WTC11 (cell line): ENCODE results near the gene DNAH11. TPM values are rescaled to one million over a fixed set of nuclear protein-coding genes. Genes with fewer than 3 reads are reported as not detected.

Source experiments
- ATAC-seq: fragments of 200-7000 bp; cut with Tn5 transposase; 2 replicates; pipeline ENCODE4 v1.10.0; 2021; ENCODE audit warnings: mild to moderate bottlenecking, moderate library complexity
- CTCF ChIA-PET: fragments of 300-600 bp; sonication (Branson Sonifier 250); formaldehyde crosslinking; loops from one replicate; lab custom pipeline; 2021; ENCODE audit warnings: antibody characterized with exemption; lab: Charles Lee
- POLR2A ChIA-PET: fragments of 350-600 bp; sonication (Branson Sonifier 250); formaldehyde crosslinking; loops from one replicate; lab custom pipeline; 2021; ENCODE audit warnings: antibody characterized with exemption; lab: Charles Lee
- DNase-seq: peaks from one replicate; pipeline ENCODE4 v3.0.0; 2021; ENCODE audit warnings: low spot score
- H3K27ac Mint-ChIP-seq: 2 replicates; pipeline ENCODE4 v1.8.0; 2021; ENCODE audit warnings: mixed read lengths
- H3K27me3 Mint-ChIP-seq: 2 replicates; pipeline ENCODE4 v1.8.0; 2021; ENCODE audit warnings: low read depth, mild to moderate bottlenecking, moderate library complexity, mixed read lengths
- H3K36me3 Mint-ChIP-seq: 2 replicates; pipeline ENCODE4 v1.8.0; 2021; ENCODE audit warnings: mixed read lengths
- H3K4me1 Mint-ChIP-seq: 2 replicates; pipeline ENCODE4 v1.8.0; 2022; ENCODE audit warnings: mixed read lengths
- H3K4me3 Mint-ChIP-seq: 2 replicates; pipeline ENCODE4 v1.8.0; 2021; ENCODE audit warnings: mild to moderate bottlenecking, moderate library complexity, mixed read lengths
- H3K9me3 Mint-ChIP-seq: 2 replicates; pipeline ENCODE4 v1.8.0; 2021; ENCODE audit warnings: mixed read lengths
- CBFB ChIP-seq: sonication (generic); formaldehyde crosslinking; IDR thresholded peaks from 2 replicates; pipeline ENCODE4 v1.8.1; 2022; ENCODE audit warnings: mild to moderate bottlenecking, low read depth, missing genetic modification reagents
- FOXK1 ChIP-seq: sonication (generic); formaldehyde crosslinking; IDR thresholded peaks from 2 replicates; pipeline ENCODE4 v1.8.0; 2022; ENCODE audit warnings: mild to moderate bottlenecking, moderate library complexity, missing genetic modification reagents
- GABPB1 ChIP-seq: sonication (generic); formaldehyde crosslinking; IDR thresholded peaks from 2 replicates; pipeline ENCODE4 v1.8.1; 2023; ENCODE audit warnings: mild to moderate bottlenecking, missing genetic modification reagents
- NFATC4 ChIP-seq: fragments of 250-450 bp; sonication (Bioruptor Pico); IDR thresholded peaks from 2 replicates; pipeline ENCODE4 v1.9.0; 2021; ENCODE audit warnings: mild to moderate bottlenecking
- NFYB ChIP-seq: sonication (generic); formaldehyde crosslinking; conservative IDR thresholded peaks from 2 replicates; pipeline ENCODE4 v1.8.0; 2022; ENCODE audit warnings: low read depth, missing genetic modification reagents
- NR2C2 ChIP-seq: sonication (generic); formaldehyde crosslinking; IDR thresholded peaks from 2 replicates; pipeline ENCODE4 v1.8.0; 2022; ENCODE audit warnings: mild to moderate bottlenecking, missing genetic modification reagents
- NR3C1 ChIP-seq: sonication (generic); formaldehyde crosslinking; conservative IDR thresholded peaks from 2 replicates; pipeline ENCODE4 v1.8.1; 2023; ENCODE audit warnings: low read depth, mild to moderate bottlenecking, missing genetic modification reagents
- OVOL2 ChIP-seq: fragments of 250-450 bp; sonication (Bioruptor Pico); IDR thresholded peaks from 2 replicates; pipeline ENCODE4 v1.9.0; 2021; ENCODE audit warnings: mild to moderate bottlenecking, borderline replicate concordance
- RELA ChIP-seq: sonication (generic); formaldehyde crosslinking; IDR thresholded peaks from 2 replicates; pipeline ENCODE4 v1.8.1; 2022; ENCODE audit warnings: missing genetic modification reagents, mild to moderate bottlenecking, borderline replicate concordance
- SMAD3 ChIP-seq: sonication (generic); formaldehyde crosslinking; IDR thresholded peaks from 2 replicates; pipeline ENCODE4 v1.8.0; 2022; ENCODE audit warnings: missing genetic modification reagents, mild to moderate bottlenecking, borderline replicate concordance
- SMAD4 ChIP-seq: sonication (generic); formaldehyde crosslinking; IDR thresholded peaks from 2 replicates; pipeline ENCODE4 v1.8.0; 2022; ENCODE audit warnings: mild to moderate bottlenecking, missing genetic modification reagents
- SOX15 ChIP-seq: fragments of 250-450 bp; sonication (Bioruptor Pico); IDR thresholded peaks from 2 replicates; pipeline ENCODE4 v1.9.0; 2021; ENCODE audit warnings: mild to moderate bottlenecking
- TEAD1 ChIP-seq: sonication (generic); formaldehyde crosslinking; IDR thresholded peaks from 2 replicates; pipeline ENCODE4 v1.8.0; 2022; ENCODE audit warnings: mild to moderate bottlenecking, missing genetic modification reagents
- ZNF138 ChIP-seq: sonication (generic); formaldehyde crosslinking; conservative IDR thresholded peaks from 2 replicates; pipeline ENCODE4 v1.8.1; 2022; ENCODE audit warnings: mild to moderate bottlenecking, moderate library complexity, missing genetic modification reagents
- ZNF232 ChIP-seq: sonication (generic); formaldehyde crosslinking; IDR thresholded peaks from 2 replicates; pipeline ENCODE4 v1.8.0; 2022; ENCODE audit warnings: mild to moderate bottlenecking, missing genetic modification reagents
- ZNF671 ChIP-seq: fragments of 250-450 bp; sonication (Bioruptor Pico); IDR thresholded peaks from 2 replicates; pipeline ENCODE4 v1.8.0; 2021; ENCODE audit warnings: mild to moderate bottlenecking
- total RNA-seq: library from RNA; stranded (reverse); gene quantifications from 3 replicates; pipeline ENCODE4 v1.2.3, GENCODE V29; 2021
- TF ChIP-seq, protein P1 (sequence below): sonication (generic); formaldehyde crosslinking; IDR thresholded peaks from 2 replicates; pipeline ENCODE4 v1.8.0; 2023; ENCODE audit warnings: mild to moderate bottlenecking, missing genetic modification reagents
- TF ChIP-seq, protein P2 (sequence below): sonication (generic); formaldehyde crosslinking; IDR thresholded peaks from 2 replicates; pipeline ENCODE4 v1.8.0; 2022; ENCODE audit warnings: mild to moderate bottlenecking, missing genetic modification reagents
- TF ChIP-seq, protein P3 (sequence below): sonication (generic); formaldehyde crosslinking; conservative IDR thresholded peaks from 2 replicates; pipeline ENCODE4 v1.8.1; 2023; ENCODE audit warnings: mild to moderate bottlenecking, low read depth, missing genetic modification reagents, moderate library complexity
- TF ChIP-seq, protein P4 (sequence below): fragments of 250-450 bp; sonication (Bioruptor Pico); IDR thresholded peaks from 2 replicates; pipeline ENCODE4 v1.9.0; 2021; ENCODE audit warnings: mild to moderate bottlenecking
- TF ChIP-seq, protein P5 (sequence below): fragments of 250-450 bp; sonication (Bioruptor Pico); IDR thresholded peaks from 2 replicates; pipeline ENCODE4 v1.8.0; 2021; ENCODE audit warnings: mild to moderate bottlenecking
- TF ChIP-seq, protein P6 (sequence below): sonication (generic); formaldehyde crosslinking; IDR thresholded peaks from 2 replicates; pipeline ENCODE4 v1.8.1; 2023; ENCODE audit warnings: mild to moderate bottlenecking, missing genetic modification reagents, borderline replicate concordance
- TF ChIP-seq, protein P7 (sequence below): sonication (generic); formaldehyde crosslinking; IDR thresholded peaks from 2 replicates; pipeline ENCODE4 v1.8.0; 2022; ENCODE audit warnings: mild to moderate bottlenecking, missing genetic modification reagents

DNAH11 gene
- total RNA-seq, 1 experiment from 2014 or later, result 6.4 TPM

DNA sequence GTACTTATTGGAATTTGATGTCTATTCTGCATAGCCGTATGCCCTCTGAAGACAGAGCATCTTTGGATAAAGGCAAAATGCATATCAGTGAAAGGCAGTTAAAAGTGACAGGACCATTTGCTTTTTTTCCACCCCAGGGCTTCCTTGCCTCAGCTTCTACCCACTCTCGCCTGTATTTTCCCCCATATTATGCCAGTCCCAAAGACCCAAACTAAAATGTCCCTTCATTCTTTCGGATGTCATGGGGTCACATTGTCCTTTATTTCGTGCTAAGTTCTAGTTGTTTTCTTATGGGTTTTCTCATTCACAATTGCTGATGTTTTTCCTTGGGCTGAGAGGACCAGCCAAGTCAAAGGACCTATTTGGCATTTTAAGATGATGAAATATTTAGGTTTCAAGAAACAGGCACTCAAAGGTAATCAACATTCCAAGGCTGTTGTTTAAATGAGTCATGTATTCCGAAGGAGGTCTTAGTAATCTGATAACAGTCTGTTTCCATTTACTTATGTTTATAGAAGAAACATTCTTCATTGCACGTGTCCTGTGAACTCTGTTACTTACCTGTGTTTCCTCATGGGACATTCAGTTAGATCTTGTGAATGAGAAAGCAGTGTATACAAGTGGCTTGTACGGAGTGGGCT lies 74.1 kb downstream of the DNAH11 start:
- POLR2A ChIA-PET, result no interaction called here
- Mint-ChIP-seq H3K27ac (no peak overlapping the region; the same call in 1 of the 2 replicates), H3K27me3 (no peaks in the 10 kb centered on the region), H3K4me3 (no peak overlapping the region), H3K9me3 (0 out of 2 replicates have a peak, but pooled peaks cover 3% of the 10 kb centered on the region), H3K36me3 (0 out of 2 replicates have a peak, but pooled peaks cover 3% of the 10 kb centered on the region), H3K4me1 (no peaks in the 10 kb centered on the region)
- ATAC-seq, result no peak
- DNase-seq, result no peak
- CTCF ChIA-PET, result no interaction called here
- no peak for TF ChIP-seq ZNF232 (CRISPR knock-in tag)
- no peak for TF ChIP-seq FOXK1 (CRISPR knock-in tag)
- TF ChIP-seq, protein P1, sequence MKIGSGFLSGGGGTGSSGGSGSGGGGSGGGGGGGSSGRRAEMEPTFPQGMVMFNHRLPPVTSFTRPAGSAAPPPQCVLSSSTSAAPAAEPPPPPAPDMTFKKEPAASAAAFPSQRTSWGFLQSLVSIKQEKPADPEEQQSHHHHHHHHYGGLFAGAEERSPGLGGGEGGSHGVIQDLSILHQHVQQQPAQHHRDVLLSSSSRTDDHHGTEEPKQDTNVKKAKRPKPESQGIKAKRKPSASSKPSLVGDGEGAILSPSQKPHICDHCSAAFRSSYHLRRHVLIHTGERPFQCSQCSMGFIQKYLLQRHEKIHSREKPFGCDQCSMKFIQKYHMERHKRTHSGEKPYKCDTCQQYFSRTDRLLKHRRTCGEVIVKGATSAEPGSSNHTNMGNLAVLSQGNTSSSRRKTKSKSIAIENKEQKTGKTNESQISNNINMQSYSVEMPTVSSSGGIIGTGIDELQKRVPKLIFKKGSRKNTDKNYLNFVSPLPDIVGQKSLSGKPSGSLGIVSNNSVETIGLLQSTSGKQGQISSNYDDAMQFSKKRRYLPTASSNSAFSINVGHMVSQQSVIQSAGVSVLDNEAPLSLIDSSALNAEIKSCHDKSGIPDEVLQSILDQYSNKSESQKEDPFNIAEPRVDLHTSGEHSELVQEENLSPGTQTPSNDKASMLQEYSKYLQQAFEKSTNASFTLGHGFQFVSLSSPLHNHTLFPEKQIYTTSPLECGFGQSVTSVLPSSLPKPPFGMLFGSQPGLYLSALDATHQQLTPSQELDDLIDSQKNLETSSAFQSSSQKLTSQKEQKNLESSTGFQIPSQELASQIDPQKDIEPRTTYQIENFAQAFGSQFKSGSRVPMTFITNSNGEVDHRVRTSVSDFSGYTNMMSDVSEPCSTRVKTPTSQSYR, result no peak
- TF ChIP-seq, protein P2, sequence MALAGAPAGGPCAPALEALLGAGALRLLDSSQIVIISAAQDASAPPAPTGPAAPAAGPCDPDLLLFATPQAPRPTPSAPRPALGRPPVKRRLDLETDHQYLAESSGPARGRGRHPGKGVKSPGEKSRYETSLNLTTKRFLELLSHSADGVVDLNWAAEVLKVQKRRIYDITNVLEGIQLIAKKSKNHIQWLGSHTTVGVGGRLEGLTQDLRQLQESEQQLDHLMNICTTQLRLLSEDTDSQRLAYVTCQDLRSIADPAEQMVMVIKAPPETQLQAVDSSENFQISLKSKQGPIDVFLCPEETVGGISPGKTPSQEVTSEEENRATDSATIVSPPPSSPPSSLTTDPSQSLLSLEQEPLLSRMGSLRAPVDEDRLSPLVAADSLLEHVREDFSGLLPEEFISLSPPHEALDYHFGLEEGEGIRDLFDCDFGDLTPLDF (CRISPR knock-in tag), result no peak
- no peak for TF ChIP-seq NFATC4 (CRISPR knock-in tag)
- TF ChIP-seq, protein P3, sequence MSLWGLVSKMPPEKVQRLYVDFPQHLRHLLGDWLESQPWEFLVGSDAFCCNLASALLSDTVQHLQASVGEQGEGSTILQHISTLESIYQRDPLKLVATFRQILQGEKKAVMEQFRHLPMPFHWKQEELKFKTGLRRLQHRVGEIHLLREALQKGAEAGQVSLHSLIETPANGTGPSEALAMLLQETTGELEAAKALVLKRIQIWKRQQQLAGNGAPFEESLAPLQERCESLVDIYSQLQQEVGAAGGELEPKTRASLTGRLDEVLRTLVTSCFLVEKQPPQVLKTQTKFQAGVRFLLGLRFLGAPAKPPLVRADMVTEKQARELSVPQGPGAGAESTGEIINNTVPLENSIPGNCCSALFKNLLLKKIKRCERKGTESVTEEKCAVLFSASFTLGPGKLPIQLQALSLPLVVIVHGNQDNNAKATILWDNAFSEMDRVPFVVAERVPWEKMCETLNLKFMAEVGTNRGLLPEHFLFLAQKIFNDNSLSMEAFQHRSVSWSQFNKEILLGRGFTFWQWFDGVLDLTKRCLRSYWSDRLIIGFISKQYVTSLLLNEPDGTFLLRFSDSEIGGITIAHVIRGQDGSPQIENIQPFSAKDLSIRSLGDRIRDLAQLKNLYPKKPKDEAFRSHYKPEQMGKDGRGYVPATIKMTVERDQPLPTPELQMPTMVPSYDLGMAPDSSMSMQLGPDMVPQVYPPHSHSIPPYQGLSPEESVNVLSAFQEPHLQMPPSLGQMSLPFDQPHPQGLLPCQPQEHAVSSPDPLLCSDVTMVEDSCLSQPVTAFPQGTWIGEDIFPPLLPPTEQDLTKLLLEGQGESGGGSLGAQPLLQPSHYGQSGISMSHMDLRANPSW (CRISPR knock-in tag), result no peak
- TF ChIP-seq GABPB1 (CRISPR knock-in tag), result no peak
- no peak for TF ChIP-seq SOX15 (CRISPR knock-in tag)
- TF ChIP-seq ZNF671 (CRISPR knock-in tag), result no peak
- TF ChIP-seq NFYB (CRISPR knock-in tag), result no peak
- TF ChIP-seq NR3C1, result no peak
- TF ChIP-seq, protein P4, sequence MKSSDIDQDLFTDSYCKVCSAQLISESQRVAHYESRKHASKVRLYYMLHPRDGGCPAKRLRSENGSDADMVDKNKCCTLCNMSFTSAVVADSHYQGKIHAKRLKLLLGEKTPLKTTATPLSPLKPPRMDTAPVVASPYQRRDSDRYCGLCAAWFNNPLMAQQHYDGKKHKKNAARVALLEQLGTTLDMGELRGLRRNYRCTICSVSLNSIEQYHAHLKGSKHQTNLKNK (CRISPR knock-in tag), result no peak

DNA sequence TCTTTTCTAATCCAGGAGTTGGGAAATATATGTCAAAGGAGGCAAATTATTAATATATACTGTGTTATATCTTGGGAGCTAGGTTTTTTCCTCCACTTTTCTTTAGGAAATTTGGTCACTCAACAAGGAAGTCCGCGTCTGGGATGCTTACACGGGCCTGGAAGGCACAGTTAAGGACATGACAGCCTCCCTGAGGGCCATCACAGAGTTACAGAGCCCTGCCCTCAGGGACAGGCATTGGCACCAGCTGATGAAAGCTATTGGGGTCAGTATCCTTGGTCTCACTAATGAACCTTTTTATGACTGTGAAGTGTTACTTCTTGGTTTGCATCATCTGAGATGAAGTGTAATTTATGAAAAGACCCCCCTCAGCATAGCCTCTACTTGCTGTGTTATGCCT lies 74.7 kb downstream of the DNAH11 start:
- H3K36me3 Mint-ChIP-seq, result 0 out of 2 replicates have a peak, but pooled peaks cover 3% of the 10 kb centered on the region
- H3K27me3 Mint-ChIP-seq, result no peaks in the 10 kb centered on the region
- no peak for DNase-seq
- no peak overlapping the region for H3K4me3 Mint-ChIP-seq
- H3K9me3 Mint-ChIP-seq, result 0 out of 2 replicates have a peak, but pooled peaks cover 3% of the 10 kb centered on the region
- H3K27ac Mint-ChIP-seq, result no peak overlapping the region
- H3K4me1 Mint-ChIP-seq, result no peaks in the 10 kb centered on the region
- ChIA-PET POLR2A (no interaction called here), CTCF (interaction anchor here (1.1 kb wide), 1 partner anchor 150 kb away, joined by 3 read pairs; no protein-coding TSS in a partner anchor)
- ATAC-seq, result no peak
- TF ChIP-seq, protein P5, sequence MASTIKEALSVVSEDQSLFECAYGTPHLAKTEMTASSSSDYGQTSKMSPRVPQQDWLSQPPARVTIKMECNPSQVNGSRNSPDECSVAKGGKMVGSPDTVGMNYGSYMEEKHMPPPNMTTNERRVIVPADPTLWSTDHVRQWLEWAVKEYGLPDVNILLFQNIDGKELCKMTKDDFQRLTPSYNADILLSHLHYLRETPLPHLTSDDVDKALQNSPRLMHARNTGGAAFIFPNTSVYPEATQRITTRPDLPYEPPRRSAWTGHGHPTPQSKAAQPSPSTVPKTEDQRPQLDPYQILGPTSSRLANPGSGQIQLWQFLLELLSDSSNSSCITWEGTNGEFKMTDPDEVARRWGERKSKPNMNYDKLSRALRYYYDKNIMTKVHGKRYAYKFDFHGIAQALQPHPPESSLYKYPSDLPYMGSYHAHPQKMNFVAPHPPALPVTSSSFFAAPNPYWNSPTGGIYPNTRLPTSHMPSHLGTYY (CRISPR knock-in tag), result no peak
- TF ChIP-seq NR2C2 (CRISPR knock-in tag), result no peak
- no peak for TF ChIP-seq SMAD3
- TF ChIP-seq, protein P6, sequence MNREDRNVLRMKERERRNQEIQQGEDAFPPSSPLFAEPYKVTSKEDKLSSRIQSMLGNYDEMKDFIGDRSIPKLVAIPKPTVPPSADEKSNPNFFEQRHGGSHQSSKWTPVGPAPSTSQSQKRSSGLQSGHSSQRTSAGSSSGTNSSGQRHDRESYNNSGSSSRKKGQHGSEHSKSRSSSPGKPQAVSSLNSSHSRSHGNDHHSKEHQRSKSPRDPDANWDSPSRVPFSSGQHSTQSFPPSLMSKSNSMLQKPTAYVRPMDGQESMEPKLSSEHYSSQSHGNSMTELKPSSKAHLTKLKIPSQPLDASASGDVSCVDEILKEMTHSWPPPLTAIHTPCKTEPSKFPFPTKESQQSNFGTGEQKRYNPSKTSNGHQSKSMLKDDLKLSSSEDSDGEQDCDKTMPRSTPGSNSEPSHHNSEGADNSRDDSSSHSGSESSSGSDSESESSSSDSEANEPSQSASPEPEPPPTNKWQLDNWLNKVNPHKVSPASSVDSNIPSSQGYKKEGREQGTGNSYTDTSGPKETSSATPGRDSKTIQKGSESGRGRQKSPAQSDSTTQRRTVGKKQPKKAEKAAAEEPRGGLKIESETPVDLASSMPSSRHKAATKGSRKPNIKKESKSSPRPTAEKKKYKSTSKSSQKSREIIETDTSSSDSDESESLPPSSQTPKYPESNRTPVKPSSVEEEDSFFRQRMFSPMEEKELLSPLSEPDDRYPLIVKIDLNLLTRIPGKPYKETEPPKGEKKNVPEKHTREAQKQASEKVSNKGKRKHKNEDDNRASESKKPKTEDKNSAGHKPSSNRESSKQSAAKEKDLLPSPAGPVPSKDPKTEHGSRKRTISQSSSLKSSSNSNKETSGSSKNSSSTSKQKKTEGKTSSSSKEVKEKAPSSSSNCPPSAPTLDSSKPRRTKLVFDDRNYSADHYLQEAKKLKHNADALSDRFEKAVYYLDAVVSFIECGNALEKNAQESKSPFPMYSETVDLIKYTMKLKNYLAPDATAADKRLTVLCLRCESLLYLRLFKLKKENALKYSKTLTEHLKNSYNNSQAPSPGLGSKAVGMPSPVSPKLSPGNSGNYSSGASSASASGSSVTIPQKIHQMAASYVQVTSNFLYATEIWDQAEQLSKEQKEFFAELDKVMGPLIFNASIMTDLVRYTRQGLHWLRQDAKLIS, result no peak
- no peak for TF ChIP-seq SMAD4 (CRISPR knock-in tag)
- no peak for TF ChIP-seq OVOL2 (CRISPR knock-in tag)
- no peak for TF ChIP-seq SOX15 (CRISPR knock-in tag)
- TF ChIP-seq, protein P7, sequence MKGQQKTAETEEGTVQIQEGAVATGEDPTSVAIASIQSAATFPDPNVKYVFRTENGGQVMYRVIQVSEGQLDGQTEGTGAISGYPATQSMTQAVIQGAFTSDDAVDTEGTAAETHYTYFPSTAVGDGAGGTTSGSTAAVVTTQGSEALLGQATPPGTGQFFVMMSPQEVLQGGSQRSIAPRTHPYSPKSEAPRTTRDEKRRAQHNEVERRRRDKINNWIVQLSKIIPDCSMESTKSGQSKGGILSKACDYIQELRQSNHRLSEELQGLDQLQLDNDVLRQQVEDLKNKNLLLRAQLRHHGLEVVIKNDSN (CRISPR knock-in tag), result no peak
- TF ChIP-seq CBFB (CRISPR knock-in tag), result no peak
- TF ChIP-seq RELA (CRISPR knock-in tag), result no peak
- no peak for TF ChIP-seq TEAD1 (CRISPR knock-in tag)
- TF ChIP-seq ZNF138 (CRISPR knock-in tag), result no peak
